Measurements from ENCODE around the gene MOB3C. TPM values are rescaled to one million over a fixed set of nuclear protein-coding genes. Genes with fewer than 3 reads are reported as not detected.

Gene MOB3C
- total and polyA plus RNA-seq, 2 of the 4 experiments (the other 2 are of a cell fraction), result 7.3 to 9.0 TPM

GRCh38 chr1:46583494-46583893 is 33.1 kb downstream of the MOB3C start:
- no peak overlapping the region for H3K23ac ChIP-seq (ENCODE audit: low read depth, low read length)
- TF ChIP-seq RAD21 (IDR thresholded peaks at IDR 0.05; ENCODE audit: low read length) (no peak), RCOR1 (IDR thresholded peaks at IDR 0.05; ENCODE audit: insufficient replicate concordance, low read length) (no peak), ELK1 (IDR thresholded peaks at IDR 0.05; ENCODE audit: borderline replicate concordance, low read depth, low read length) (no peak), NFE2L2 (IDR thresholded peaks at IDR 0.05; ENCODE audit: low read depth, low read length) (no peak), MXI1 (IDR thresholded peaks at IDR 0.05; ENCODE audit: borderline replicate concordance, low read depth, low read length) (no peak), USF2 (IDR thresholded peaks at IDR 0.05; ENCODE audit: low read depth, low read length) (no peak), RFX5 (IDR thresholded peaks at IDR 0.05; ENCODE audit: low read depth, low read length) (no peak), FOS (IDR thresholded peaks at IDR 0.05; ENCODE audit: low read depth, low read length) (no peak), CHD1 (IDR thresholded peaks at IDR 0.05; ENCODE audit: low read depth, low read length) (no peak), SMC3 (IDR thresholded peaks at IDR 0.05; ENCODE audit: low read depth, low read length) (no peak), CEBPB (IDR thresholded peaks at IDR 0.05; ENCODE audit: low read depth, low read length) (no peak)
- TF ChIP-seq, protein P1, sequence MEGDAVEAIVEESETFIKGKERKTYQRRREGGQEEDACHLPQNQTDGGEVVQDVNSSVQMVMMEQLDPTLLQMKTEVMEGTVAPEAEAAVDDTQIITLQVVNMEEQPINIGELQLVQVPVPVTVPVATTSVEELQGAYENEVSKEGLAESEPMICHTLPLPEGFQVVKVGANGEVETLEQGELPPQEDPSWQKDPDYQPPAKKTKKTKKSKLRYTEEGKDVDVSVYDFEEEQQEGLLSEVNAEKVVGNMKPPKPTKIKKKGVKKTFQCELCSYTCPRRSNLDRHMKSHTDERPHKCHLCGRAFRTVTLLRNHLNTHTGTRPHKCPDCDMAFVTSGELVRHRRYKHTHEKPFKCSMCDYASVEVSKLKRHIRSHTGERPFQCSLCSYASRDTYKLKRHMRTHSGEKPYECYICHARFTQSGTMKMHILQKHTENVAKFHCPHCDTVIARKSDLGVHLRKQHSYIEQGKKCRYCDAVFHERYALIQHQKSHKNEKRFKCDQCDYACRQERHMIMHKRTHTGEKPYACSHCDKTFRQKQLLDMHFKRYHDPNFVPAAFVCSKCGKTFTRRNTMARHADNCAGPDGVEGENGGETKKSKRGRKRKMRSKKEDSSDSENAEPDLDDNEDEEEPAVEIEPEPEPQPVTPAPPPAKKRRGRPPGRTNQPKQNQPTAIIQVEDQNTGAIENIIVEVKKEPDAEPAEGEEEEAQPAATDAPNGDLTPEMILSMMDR (conservative IDR thresholded peaks at IDR 0.05; ENCODE audit: low read depth, low read length), result no peak

More at GRCh38 chr1:46583494-46583893, 33.1 kb downstream of the MOB3C start:
- CTCF ChIA-PET, result interaction anchor here (1.0 kb wide), 1 partner anchor 18 kb away, joined by 3 read pairs; no protein-coding TSS in a partner anchor
- BruUV-seq (replicated peaks), result no TSS peak
- no peak overlapping the region for H2BK120ac ChIP-seq (ENCODE audit: low read depth, low read length)
- no peak overlapping the region for H4K8ac ChIP-seq (ENCODE audit: low read depth in 2 of 2, low read length in 2 of 2)
- intact Hi-C loops (cut with micrococcal nuclease), result no loop called here
- H3K27me3 ChIP-seq (ENCODE audit: control insufficient read depth, insufficient read depth, low read length), result no peaks in the 10 kb centered on the region
- H3K18ac ChIP-seq (ENCODE audit: low read depth, low read length), result no peak overlapping the region
- no peak overlapping the region for H3K27ac ChIP-seq (ENCODE audit: insufficient read depth, low read length)
- no peak overlapping the region for H2AFZ ChIP-seq (replicated peaks; ENCODE audit: low read length, poor library complexity)
- no peak overlapping the region for H4K5ac ChIP-seq (ENCODE audit: low read depth, low read length)
- no peaks in the 10 kb centered on the region for H3K9me3 ChIP-seq (ENCODE audit: control insufficient read depth, insufficient read depth, low read length)
- no peak overlapping the region for H3K4ac ChIP-seq (ENCODE audit: low read depth, low read length)
- POLR2A ChIA-PET (ENCODE audit: unreplicated experiment), result no interaction called here
- H4K91ac ChIP-seq (ENCODE audit: insufficient read depth, low read depth, low read length), result no peak overlapping the region
- no peak overlapping the region for H3K4me2 ChIP-seq (ENCODE audit: low read depth, low read length)
- no peaks in the 10 kb centered on the region; the same call in 1 of the 2 replicates for H4K20me1 ChIP-seq (ENCODE audit: insufficient read depth, low read length)
- H3K14ac ChIP-seq (replicated peaks; ENCODE audit: low read depth, low read length), result no peak overlapping the region
- in situ Hi-C loops (cut with MboI; ENCODE audit: low sequenced_read_pairs), result no loop called here
- H3K36me3 ChIP-seq (ENCODE audit: control insufficient read depth, insufficient read depth, low read length), result peaks cover 52% of the 10 kb centered on the region
- ATAC-seq (ENCODE audit: low read depth), result no peak
- no peaks in the 10 kb centered on the region for H3K4me1 ChIP-seq (ENCODE audit: control insufficient read depth, insufficient read depth, low read length)
- no peak overlapping the region for H3K4me3 ChIP-seq (ENCODE audit: insufficient read depth, low read depth, low read length)
- no peak for DNase-seq
- peaks cover 7% of the 10 kb centered on the region for H3K9me1 ChIP-seq (ENCODE audit: insufficient read depth, low read length)
- no peak overlapping the region for H2BK15ac ChIP-seq (ENCODE audit: low read depth, low read length)
- no peak overlapping the region for H2AK5ac ChIP-seq (ENCODE audit: low read depth, low read length)
- H2AK9ac ChIP-seq (replicated peaks; ENCODE audit: low read depth, low read length, poor library complexity), result no peak overlapping the region
- H2BK5ac ChIP-seq (ENCODE audit: low read depth, low read length, poor library complexity, severe bottlenecking), result no peak overlapping the region
- dilution Hi-C loops (cut with HindIII; ENCODE audit: low sequenced_read_pairs, unreplicated experiment), result no loop called here
- H3K79me1 ChIP-seq (ENCODE audit: low read depth in 1 of 2, low read length in 2 of 2), result peaks cover 0 to 5% of the 10 kb centered on the region in 2 experiments; a peak in 2 of 4 replicates
- no peak overlapping the region for H3K9ac ChIP-seq (ENCODE audit: low read depth, low read length)
- H3K56ac ChIP-seq (ENCODE audit: extremely low read depth, insufficient read depth, low read length), result no peak overlapping the region
- H2BK20ac ChIP-seq (ENCODE audit: low read depth, low read length), result no peak overlapping the region
- WGBS, 2 experiments (ENCODE audit: extremely low coverage in 2 of 2, insufficient read length in 1 of 2), result no CpG with 5 or more reads among the region's 5 CpGs

Data from IMR-90 (cell line).